Subcutaneous abdominal adipose tissue (tissue), 5 donors: Measurements from ENCODE around the gene MRRF.

Experiments used
- H3K27ac ChIP-seq: one replicate; pipeline ENCODE4 v1.7.0; 2013; ENCODE audit warnings: low read depth, mild to moderate bottlenecking, inconsistent platforms, low read length, moderate library complexity
- H3K27me3 ChIP-seq, 5 donors: one replicate each; pipeline ENCODE4 v1.7.0; 2013; ENCODE audit warnings: low read length in 5 of 5, inconsistent platforms in 1 of 5; ENCODE audit not compliant: control insufficient read depth in 5 of 5, insufficient read depth in 4 of 5
- H3K36me3 ChIP-seq, 5 donors: one replicate each; pipeline ENCODE4 v1.7.0; 2013; ENCODE audit warnings: low read length in 5 of 5; ENCODE audit not compliant: control insufficient read depth in 5 of 5, insufficient read depth in 5 of 5
- H3K4me1 ChIP-seq, 5 donors: one replicate each; pipeline ENCODE4 v1.7.0; 2013; ENCODE audit warnings: low read length in 5 of 5, mild to moderate bottlenecking in 3 of 5, moderate library complexity in 1 of 5; ENCODE audit not compliant: control insufficient read depth in 5 of 5, insufficient read depth in 5 of 5
- H3K4me3 ChIP-seq, 5 donors: one replicate each; pipeline ENCODE4 v1.7.0; 2013; ENCODE audit warnings: low read length in 5 of 5, low read depth in 1 of 5
- H3K9ac ChIP-seq, 5 donors: one replicate each; pipeline ENCODE4 v1.7.0; 2013; ENCODE audit warnings: low read length in 5 of 5, mild to moderate bottlenecking in 4 of 5, moderate library complexity in 3 of 5
- H3K9me3 ChIP-seq, 5 donors: one replicate each; pipeline ENCODE4 v1.7.0; 2013; ENCODE audit warnings: low read length in 5 of 5; ENCODE audit not compliant: control insufficient read depth in 5 of 5
- donor health status: healthy.
- donor health status: healthy.
- donor health status: healthy.
- donor health status: healthy.
- donor health status: healthy.

The MRRF gene

GRCh38 chr9:122268041-122268814 is 3.5 kb downstream of the MRRF start:
- H3K9me3 ChIP-seq, result no peaks in the 10 kb centered on the region

DNA sequence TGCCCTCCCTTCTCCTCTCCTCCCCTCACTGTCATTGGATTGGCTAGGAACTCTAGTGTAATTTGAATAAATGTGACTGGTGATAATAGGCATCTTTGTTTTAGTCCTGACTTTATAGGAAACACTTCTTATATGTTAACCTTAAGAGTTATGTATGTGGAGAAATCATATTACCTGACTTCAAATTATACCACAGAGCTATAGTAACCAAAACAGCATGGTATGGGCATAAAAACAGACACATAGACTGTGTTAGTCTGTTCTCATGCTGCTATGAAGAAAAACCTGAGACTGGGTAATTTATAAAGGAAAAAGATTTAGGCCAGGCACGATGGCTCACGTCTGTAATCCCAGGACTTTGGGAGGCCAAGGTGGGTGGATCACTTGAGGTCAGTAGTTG is 9.4 kb downstream of the MRRF start:
- Histone ChIP-seq H3K4me3 (no peak overlapping the region), H3K4me1 (peaks cover 0 to 5% (median 0%) of the 10 kb centered on the region in 5 donors), H3K27ac (no peak overlapping the region), H3K9me3 (peaks cover 2 to 14% (median 10%) of the 10 kb centered on the region in 5 donors), H3K36me3 (peaks cover 7 to 29% (median 19%) of the 10 kb centered on the region in 5 donors), H3K27me3 (no peaks in the 10 kb centered on the region), H3K9ac (no peak overlapping the region)

More at GRCh38 chr9:122268041-122268814, 3.5 kb downstream of the MRRF start:
- H3K27ac ChIP-seq, result no peak overlapping the region
- peaks cover 3 to 24% (median 12%) of the 10 kb centered on the region in 5 donors for H3K36me3 ChIP-seq
- no peaks in the 10 kb centered on the region for H3K27me3 ChIP-seq
- H3K4me3 ChIP-seq, result no peak overlapping the region
- peaks cover 5 to 37% (median 26%) of the 10 kb centered on the region in 5 donors for H3K4me1 ChIP-seq
- no peak overlapping the region for H3K9ac ChIP-seq

DNA sequence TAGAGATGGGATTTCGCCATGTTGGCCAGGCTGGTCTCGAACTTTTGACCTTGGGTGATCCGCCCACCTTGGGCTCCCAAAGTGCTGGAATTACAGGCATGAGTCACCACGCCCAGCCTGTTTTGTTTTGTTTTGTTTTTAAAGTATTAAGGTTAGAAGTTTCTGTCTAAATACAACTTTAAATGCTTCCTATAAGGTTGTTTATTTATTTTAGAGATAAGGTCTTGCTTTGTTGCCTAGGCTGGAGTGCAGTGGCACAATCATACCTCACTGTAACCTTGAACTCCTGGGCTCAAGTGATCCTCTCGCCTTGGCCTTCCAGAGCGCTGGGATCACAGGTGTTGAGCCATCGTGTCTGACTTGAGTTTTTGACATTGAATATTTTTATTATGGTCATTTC is 11.4 kb downstream of the MRRF start:
- H3K27me3 ChIP-seq, result no peaks in the 10 kb centered on the region
- no peak overlapping the region for H3K4me3 ChIP-seq
- H3K36me3 ChIP-seq, result peaks cover 11 to 31% (median 23%) of the 10 kb centered on the region in 5 donors
- H3K4me1 ChIP-seq, result peaks cover 0 to 5% (median 0%) of the 10 kb centered on the region in 5 donors
- H3K9ac ChIP-seq, result no peak overlapping the region
- H3K27ac ChIP-seq, result no peak overlapping the region
- H3K9me3 ChIP-seq, result peaks cover 2 to 14% (median 10%) of the 10 kb centered on the region in 5 donors

GRCh38 chr9:122277285-122277897 is 12.7 kb downstream of the MRRF start:
- H3K36me3 ChIP-seq, result peaks cover 14 to 29% (median 24%) of the 10 kb centered on the region in 5 donors

GRCh38 chr9:122281368-122281767 is 16.7 kb downstream of the MRRF start:
- no peaks in the 10 kb centered on the region for H3K27me3 ChIP-seq
- H3K4me1 ChIP-seq, result peaks cover 0 to 5% (median 0%) of the 10 kb centered on the region in 5 donors
- H3K4me3 ChIP-seq, result no peak overlapping the region
- H3K9ac ChIP-seq, result no peak overlapping the region
- H3K36me3 ChIP-seq, result peaks cover 27 to 44% (median 33%) of the 10 kb centered on the region in 5 donors
- peaks cover 2 to 12% (median 10%) of the 10 kb centered on the region in 5 donors for H3K9me3 ChIP-seq
- no peak overlapping the region for H3K27ac ChIP-seq

More at GRCh38 chr9:122277285-122277897, 12.7 kb downstream of the MRRF start:
- no peak overlapping the region for H3K9ac ChIP-seq
- H3K9me3 ChIP-seq, result peaks cover 2 to 14% (median 10%) of the 10 kb centered on the region in 5 donors
- H3K27me3 ChIP-seq, result no peaks in the 10 kb centered on the region
- peaks cover 0 to 5% (median 0%) of the 10 kb centered on the region in 5 donors for H3K4me1 ChIP-seq
- H3K4me3 ChIP-seq, result no peak overlapping the region
- H3K27ac ChIP-seq, result no peak overlapping the region

GRCh38 chr9:122286764-122287163 is 22.1 kb downstream of the MRRF start:
- no peak overlapping the region for H3K4me3 ChIP-seq
- no peak overlapping the region for H3K27ac ChIP-seq
- no peaks in the 10 kb centered on the region for H3K9me3 ChIP-seq
- peaks cover 51 to 73% (median 61%) of the 10 kb centered on the region in 5 donors for H3K36me3 ChIP-seq
- H3K9ac ChIP-seq, result no peak overlapping the region
- no peaks in the 10 kb centered on the region for H3K4me1 ChIP-seq
- H3K27me3 ChIP-seq, result no peaks in the 10 kb centered on the region

DNA sequence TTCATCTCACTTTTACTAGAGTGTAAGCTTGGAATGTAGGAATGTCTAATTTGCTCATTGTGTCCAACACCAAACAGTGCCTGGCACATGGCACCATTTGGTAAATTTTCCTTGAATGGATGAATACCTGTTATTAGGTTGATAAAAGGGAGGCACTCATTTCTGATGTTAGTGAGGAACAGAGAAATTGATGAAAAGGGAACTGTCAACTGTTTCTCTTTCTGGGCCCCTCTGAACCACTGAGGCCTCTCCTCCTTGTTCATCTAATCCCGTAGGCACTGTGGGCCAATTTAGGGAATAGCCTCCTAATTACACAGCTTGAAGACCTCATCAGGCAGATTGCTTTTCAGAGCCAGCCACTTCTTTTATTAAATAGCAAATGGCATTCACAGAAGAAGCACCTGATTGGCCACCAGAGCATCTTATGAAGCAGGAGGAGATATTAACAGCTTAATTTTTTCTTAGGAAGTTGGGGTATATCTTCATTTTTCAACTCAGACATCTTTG is 22.6 kb downstream of the MRRF start:
- Histone ChIP-seq H3K9me3 (no peaks in the 10 kb centered on the region), H3K36me3 (peaks cover 54 to 72% (median 61%) of the 10 kb centered on the region in 5 donors), H3K9ac (no peak overlapping the region), H3K4me1 (no peaks in the 10 kb centered on the region), H3K27me3 (no peaks in the 10 kb centered on the region), H3K4me3 (no peak overlapping the region), H3K27ac (no peak overlapping the region)

DNA sequence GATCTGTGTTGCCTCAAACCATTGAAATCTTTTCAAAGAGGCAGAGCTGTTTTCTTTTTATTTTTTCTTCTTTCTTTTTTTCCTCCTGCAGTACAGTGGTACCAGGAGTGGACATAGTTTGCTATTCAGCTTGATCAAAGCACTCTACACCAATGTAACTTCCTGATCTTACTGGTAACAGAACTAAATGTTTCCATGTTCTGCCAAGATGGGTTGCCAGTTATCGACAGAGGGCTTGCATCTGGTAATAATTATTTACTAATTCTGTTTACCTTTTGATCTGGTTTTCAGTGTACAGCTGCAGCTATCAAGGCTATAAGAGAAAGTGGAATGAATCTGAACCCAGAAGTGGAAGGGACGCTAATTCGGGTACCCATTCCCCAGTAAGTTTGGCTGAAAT is 26.8 kb downstream of the MRRF start:
- Histone ChIP-seq H3K9ac (no peak overlapping the region), H3K9me3 (no peaks in the 10 kb centered on the region), H3K27ac (no peak overlapping the region), H3K36me3 (peaks cover 52 to 72% (median 62%) of the 10 kb centered on the region in 5 donors), H3K27me3 (no peaks in the 10 kb centered on the region), H3K4me1 (no peaks in the 10 kb centered on the region), H3K4me3 (no peak overlapping the region)

GRCh38 chr9:122294531-122294930 is 29.8 kb downstream of the MRRF start:
- H3K4me3 ChIP-seq, result no peak overlapping the region
- no peak overlapping the region for H3K9ac ChIP-seq
- H3K27me3 ChIP-seq, result no peaks in the 10 kb centered on the region
- H3K27ac ChIP-seq, result no peak overlapping the region
- H3K9me3 ChIP-seq, result no peaks in the 10 kb centered on the region
- H3K4me1 ChIP-seq, result no peaks in the 10 kb centered on the region
- H3K36me3 ChIP-seq, result peaks cover 35 to 60% (median 48%) of the 10 kb centered on the region in 5 donors

- no peak overlapping the region for H3K27ac ChIP-seq
- no peaks in the 10 kb centered on the region for H3K27me3 ChIP-seq
- no peaks in the 10 kb centered on the region for H3K9me3 ChIP-seq
- no peaks in the 10 kb centered on the region for H3K4me1 ChIP-seq
- H3K9ac ChIP-seq, result no peak overlapping the region
- H3K36me3 ChIP-seq, result peaks cover 32 to 68% (median 50%) of the 10 kb centered on the region in 5 donors
- no peak overlapping the region for H3K4me3 ChIP-seq
Observed at GRCh38 chr9:122297512-122297911, 32.8 kb downstream of the MRRF start.
